CD4-positive, alpha-beta T cell (primary cell): Measurements from ENCODE around the gene MYCBP. TPM values are rescaled to one million over a fixed set of nuclear protein-coding genes. Genes with fewer than 3 reads are reported as not detected.

ENCODE experiments used
- ATAC-seq: fragments of 200-7000 bp; cut with Tn5 transposase; one replicate; pipeline ENCODE4 v1.10.0; 2022; ENCODE audit warnings: mild to moderate bottlenecking; ENCODE audit not compliant: poor library complexity
- CTCF ChIA-PET: fragments of 350-600 bp; sonication (Branson Sonifier 250); formaldehyde crosslinking; loops from one replicate; lab custom pipeline; 2021; ENCODE audit warnings: antibody characterized with exemption, inconsistent platforms; lab: Charles Lee
- POLR2A ChIA-PET: fragments of 350-600 bp; sonication (Branson Sonifier 250); formaldehyde crosslinking; loops from one replicate; lab custom pipeline; 2021; ENCODE audit warnings: antibody characterized with exemption, inconsistent platforms; lab: Charles Lee
- DNase-seq, 14 experiments: peaks; one replicate each; pipeline ENCODE4 v3.0.0-alpha.2; 2013 to 2020; ENCODE audit warnings: mixed read lengths in 2 of 14
- H3K27ac ChIP-seq, 2 donors: one replicate each; pipeline versions ENCODE4 v1.5.1 to v1.7.0; 2013; ENCODE audit warnings: low read length in 2 of 2, low read depth in 1 of 2, mild to moderate bottlenecking in 1 of 2
- H3K27me3 ChIP-seq, 2 experiments: 1 replicate in 1 of 2; 2 replicates in 1 of 2; pipeline versions ENCODE4 v1.6.1 to v1.7.0; 2013; ENCODE audit warnings: low read length in 2 of 2, control low read depth in 1 of 2, mild to moderate bottlenecking in 1 of 2, moderate library complexity in 1 of 2; ENCODE audit not compliant: insufficient read depth in 2 of 2, control insufficient read depth in 1 of 2
- H3K36me3 ChIP-seq: one replicate; pipeline ENCODE4 v1.6.1; 2013; ENCODE audit warnings: low read length, control low read depth; ENCODE audit not compliant: insufficient read depth
- H3K4me1 ChIP-seq: one replicate; pipeline ENCODE4 v1.6.1; 2013; ENCODE audit warnings: low read length, control low read depth; ENCODE audit not compliant: insufficient read depth
- H3K4me3 ChIP-seq: one replicate; pipeline ENCODE4 v1.5.1; 2013; ENCODE audit warnings: mild to moderate bottlenecking, low read length, moderate library complexity
- H3K9me3 ChIP-seq, 2 experiments: 1 replicate in 1 of 2; 2 replicates in 1 of 2; pipeline versions ENCODE4 v1.6.1 to v1.7.0; 2013; ENCODE audit warnings: low read length in 2 of 2, mild to moderate bottlenecking in 2 of 2, control low read depth in 1 of 2, moderate library complexity in 1 of 2; ENCODE audit not compliant: control insufficient read depth in 1 of 2, insufficient read depth in 1 of 2
- H3K27ac Mint-ChIP-seq: one replicate; pipeline ENCODE4 v1.8.0; 2020; ENCODE audit warnings: mixed read lengths
- H3K27me3 Mint-ChIP-seq: one replicate; pipeline ENCODE4 v1.8.0; 2021; ENCODE audit warnings: mixed read lengths
- H3K36me3 Mint-ChIP-seq: one replicate; pipeline ENCODE4 v1.8.0; 2021; ENCODE audit warnings: low read depth, mixed read lengths
- H3K4me1 Mint-ChIP-seq: one replicate; pipeline ENCODE4 v1.8.0; 2021; ENCODE audit warnings: low read depth, mixed read lengths
- H3K4me3 Mint-ChIP-seq: one replicate; pipeline ENCODE4 v1.8.0; 2020; ENCODE audit warnings: mild to moderate bottlenecking, mixed read lengths
- H3K9me3 Mint-ChIP-seq: one replicate; pipeline ENCODE4 v1.8.0; 2020; ENCODE audit warnings: mixed read lengths
- CTCF ChIP-seq: fragments of 200-600 bp; IDR thresholded peaks from one replicate; pipeline ENCODE4 v1.8.0; 2022; ENCODE audit warnings: antibody characterized with exemption, mild to moderate bottlenecking
- intact Hi-C, 2 experiments: fragments of 100-400 bp; cut with DNase I in 1 of 2; cut with micrococcal nuclease in 1 of 2; formaldehyde crosslinking; loops; one replicate each; pipeline versions ENCODE4 v1.15.1 to v1.9.0; 2023 to 2025; cut with DNase I, micrococcal nuclease
- total RNA-seq, 174 experiments: library from RNA in 2 of 174; stranded (reverse) in 2 of 174; gene quantifications; one replicate each; pipeline ENCODE4 v1.2.3 and lab custom pipeline; 2021 to 2026

The MYCBP gene
- total RNA-seq, 2 experiments from 2014 or later, result 1.5 to 2.2 TPM

GRCh38 chr1:38814444-38814983, 58.6 kb downstream of the MYCBP start:
- POLR2A ChIA-PET, result no interaction called here
- peaks cover 12% of the 10 kb centered on the region for H3K4me1 Mint-ChIP-seq
- Histone ChIP-seq H3K36me3 (no peaks in the 10 kb centered on the region), H3K4me1 (peaks cover 16% of the 10 kb centered on the region), H3K4me3 (no peak overlapping the region), H3K9me3 (peaks cover 0 to 26% of the 10 kb centered on the region in 2 experiments), H3K27me3 (peaks cover 46 to 69% of the 10 kb centered on the region in 2 experiments), H3K27ac (no peak overlapping the region)
- DNase-seq (no peak), ATAC-seq (no peak)
- H3K27ac Mint-ChIP-seq, result no peak overlapping the region
- intact Hi-C loops, result loop anchor here in 1 of 2 experiments (5.0 kb wide), 1 partner anchor 1937 kb away; no protein-coding TSS in a partner anchor
- no peaks in the 10 kb centered on the region for H3K36me3 Mint-ChIP-seq
- TF ChIP-seq CTCF, result no peak
- no peaks in the 10 kb centered on the region for H3K9me3 Mint-ChIP-seq
- peaks cover 87% of the 10 kb centered on the region for H3K27me3 Mint-ChIP-seq
- H3K4me3 Mint-ChIP-seq, result no peak overlapping the region
- CTCF ChIA-PET, result no interaction called here

DNA sequence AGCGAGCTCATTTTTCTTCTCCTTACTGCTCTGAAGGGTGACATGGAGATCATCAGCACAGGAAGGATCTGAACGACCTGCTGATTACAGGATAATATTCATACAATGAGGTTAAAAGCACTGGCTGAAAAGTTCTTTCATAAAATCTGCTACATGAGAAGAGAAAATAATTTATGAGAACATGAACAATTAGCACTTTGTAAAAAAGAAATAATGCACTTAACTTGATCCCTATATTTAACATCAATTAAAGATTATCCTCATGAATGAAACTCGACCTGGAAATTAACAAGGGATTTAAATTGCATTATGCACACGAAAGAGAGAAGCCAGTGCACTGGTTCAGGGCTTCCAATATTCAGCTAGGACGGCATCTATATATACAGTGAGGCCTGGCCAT, 60.2 kb downstream of the MYCBP start:
- CTCF ChIA-PET, result no interaction called here
- POLR2A ChIA-PET, result no interaction called here

More for the DNA sequence above, 60.2 kb downstream of the MYCBP start:
- Mint-ChIP-seq H3K4me1 (peaks cover 12% of the 10 kb centered on the region), H3K36me3 (no peaks in the 10 kb centered on the region), H3K9me3 (no peaks in the 10 kb centered on the region), H3K27me3 (peaks cover 87% of the 10 kb centered on the region), H3K4me3 (no peak overlapping the region), H3K27ac (no peak overlapping the region)
- intact Hi-C loops, result loop anchor here in 1 of 2 experiments (5.0 kb wide), 1 partner anchor 1936 kb away; no protein-coding TSS in a partner anchor
- Histone ChIP-seq H3K4me3 (no peak overlapping the region), H3K36me3 (no peaks in the 10 kb centered on the region), H3K4me1 (peaks cover 8% of the 10 kb centered on the region), H3K27ac (no peak overlapping the region), H3K27me3 (peaks cover 36 to 64% of the 10 kb centered on the region in 2 experiments), H3K9me3 (peaks cover 0 to 22% of the 10 kb centered on the region in 2 experiments)
- no peak for TF ChIP-seq CTCF
- ATAC-seq (no peak), DNase-seq (no peak)

Other genes starting within 250 kb of the MYCBP start
- 10 to 100 TPM in 1 of 2 experiments, 1 to 10 TPM in 1; 9.2 to 11.4 TPM for gene RRAGC, start 13.6 kb downstream of the MYCBP start, total RNA-seq
- gene GJA9, start 8.2 kb upstream of the MYCBP start, total RNA-seq, result not detected
- not detected for gene RHBDL2, start 68.5 kb upstream of the MYCBP start, total RNA-seq
- 100 to 1,000 TPM; 108 to 112 TPM for gene AKIRIN1, start 117.9 kb upstream of the MYCBP start, total RNA-seq
- gene NDUFS5, start 153.0 kb upstream of the MYCBP start, total RNA-seq, result 100 to 1,000 TPM; 153 to 156 TPM